SKM-1 treated with dmso at 0.1 percent for 144 hours (cell line): ENCODE measurements around the gene KLHDC8A.
"Not testable (repeated sequence)": the region's sequence is repeated elsewhere in the genome, so short reads cannot be mapped to it uniquely, and the experiment has no call there.

Experiments used
- DNase-seq: peaks from one replicate; lab custom pipeline; 2025; ENCODE audit not compliant: unreplicated experiment; lab: John Stamatoyannopoulos, UW

Gene KLHDC8A

DNA sequence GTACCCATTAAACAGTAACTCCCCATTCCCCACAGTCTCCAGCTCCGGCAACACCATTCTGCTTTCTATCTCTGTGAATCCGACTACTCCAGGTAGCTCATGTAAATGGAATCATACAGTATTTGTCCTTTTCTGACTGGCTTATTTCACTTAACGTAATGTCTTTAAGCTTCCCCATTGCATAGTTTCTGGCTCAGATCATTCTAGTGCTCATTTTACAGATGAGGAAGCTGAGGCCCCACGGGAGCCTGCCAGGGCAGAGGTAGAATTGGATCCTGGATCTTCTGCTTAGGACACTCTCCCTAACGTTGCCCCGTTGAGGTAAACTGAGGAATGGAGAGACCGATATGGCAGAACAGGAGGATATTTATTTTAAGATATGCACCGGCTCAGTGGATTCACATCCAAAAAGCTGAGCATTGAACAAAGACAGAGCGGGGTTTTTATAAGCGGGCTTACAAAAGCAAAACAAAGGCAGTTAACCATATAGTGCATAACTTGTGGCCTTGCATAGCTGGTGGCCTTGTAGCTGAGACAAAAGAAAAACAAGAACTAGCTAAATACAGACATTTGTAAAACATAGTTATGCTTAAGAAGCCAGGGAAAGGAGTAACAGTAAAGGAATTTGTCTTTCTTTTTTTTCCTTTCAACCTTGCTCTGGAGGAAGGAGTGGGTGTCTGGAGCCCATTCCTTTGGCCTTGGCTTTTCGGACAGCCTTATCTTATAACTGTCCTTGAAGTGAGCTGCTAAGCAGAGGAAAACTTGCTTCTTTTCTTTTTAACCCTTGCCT lies 15.3 kb upstream of the KLHDC8A start:
- DNase-seq = no peak

GRCh38 chr1:205370780-205371179 lies 14.1 kb upstream of the KLHDC8A start:
- no peak for DNase-seq

GRCh38 chr1:205369701-205370123 lies 13.0 kb upstream of the KLHDC8A start:
- no peak for DNase-seq

DNA sequence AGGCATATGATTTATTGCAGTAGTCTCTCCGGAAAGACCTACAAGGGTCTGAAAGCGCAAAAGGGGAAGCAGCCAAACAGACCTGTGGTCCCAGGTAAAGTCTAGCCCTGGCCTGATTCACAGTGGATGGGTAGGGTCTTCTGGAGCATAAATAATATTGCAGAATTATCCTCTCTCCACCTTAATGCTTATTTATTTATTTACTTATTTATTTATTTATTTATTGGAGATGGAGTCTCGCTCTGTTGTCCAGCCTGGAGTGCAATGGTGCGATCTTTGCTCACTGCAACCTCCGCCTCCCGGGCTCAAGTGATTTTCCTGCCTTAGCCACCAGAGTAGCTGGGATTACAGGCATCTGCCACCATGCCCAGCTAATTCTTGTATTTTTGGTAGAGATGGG lies 11.8 kb upstream of the KLHDC8A start:
- DNase-seq = no peak

DNA sequence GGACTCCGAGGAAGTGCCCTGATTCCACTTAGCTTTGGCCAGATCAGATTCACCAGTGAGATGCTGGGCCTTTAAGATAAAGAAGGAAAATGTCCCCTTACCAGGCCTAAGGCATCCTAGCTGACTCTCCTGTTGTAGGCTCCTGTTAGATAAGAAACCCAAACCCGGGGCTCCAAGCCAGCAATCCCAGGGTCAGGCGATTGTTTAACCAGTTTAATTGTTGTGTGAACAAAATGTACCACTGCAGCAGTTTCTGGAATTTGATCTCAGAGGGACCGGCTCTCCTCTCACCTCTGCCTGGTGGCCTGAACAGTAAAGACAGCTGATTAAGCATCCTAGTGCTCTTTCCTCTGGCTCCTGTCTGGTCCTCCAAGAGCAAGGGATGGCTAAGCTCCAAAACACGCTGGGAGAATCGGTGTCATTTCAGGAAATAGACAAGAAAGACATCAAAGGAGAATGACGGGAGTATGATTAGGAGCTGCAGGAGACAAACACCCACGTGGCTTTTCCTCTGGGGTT lies 9.3 kb upstream of the KLHDC8A start:
- DNase-seq = no peak

- not testable (repeated sequence) for DNase-seq
Observed at GRCh38 chr1:205365086-205365485, 8.4 kb upstream of the KLHDC8A start.

- no peak for DNase-seq
Observed at GRCh38 chr1:205360891-205361290, 4.2 kb upstream of the KLHDC8A start.

GRCh38 chr1:205359771-205360565 lies 3.2 kb upstream of the KLHDC8A start:
- DNase-seq = no peak

DNA sequence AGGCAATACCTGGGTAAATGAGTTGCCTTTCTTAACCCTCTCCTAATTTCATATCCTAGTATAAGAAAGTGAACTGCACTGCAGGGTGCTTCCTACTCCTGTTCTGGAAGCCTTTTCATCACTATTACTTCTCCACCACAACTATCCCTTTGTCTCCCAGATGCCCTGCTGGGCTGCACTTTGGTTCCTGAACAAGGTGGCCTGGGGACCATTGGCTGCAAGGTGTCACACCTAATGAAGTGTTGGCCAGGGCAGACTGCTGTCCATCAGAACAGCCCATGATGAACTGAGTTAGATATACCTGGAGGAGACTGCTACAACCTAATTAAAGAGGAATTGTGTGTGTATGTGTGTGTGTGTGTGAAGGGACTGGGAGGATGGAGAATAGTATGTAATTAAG lies 1.9 kb upstream of the KLHDC8A start:
- no peak for DNase-seq

- DNase-seq = no peak
Observed at GRCh38 chr1:205357567-205357966, 845 bp upstream of the KLHDC8A start.

DNA sequence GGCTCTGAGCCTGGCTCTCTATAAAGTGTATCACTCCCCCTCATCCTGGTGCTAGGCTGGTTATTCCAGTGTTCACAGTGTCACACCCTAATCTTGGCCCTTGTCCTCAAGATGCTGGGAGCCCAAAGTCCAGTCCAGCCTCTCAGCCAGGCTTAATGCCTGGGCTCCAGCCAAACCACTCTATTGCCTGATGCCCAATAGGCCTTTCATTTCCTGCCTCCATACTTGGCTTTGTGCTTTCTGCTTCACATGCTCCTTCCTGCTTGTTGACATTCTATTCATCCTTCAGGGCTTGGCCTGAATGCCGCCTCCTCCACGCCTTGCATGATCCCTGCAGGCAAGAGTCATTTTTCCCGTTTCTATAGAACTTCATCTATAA lies 1.7 kb downstream of the KLHDC8A start:
- no peak for DNase-seq

DNA sequence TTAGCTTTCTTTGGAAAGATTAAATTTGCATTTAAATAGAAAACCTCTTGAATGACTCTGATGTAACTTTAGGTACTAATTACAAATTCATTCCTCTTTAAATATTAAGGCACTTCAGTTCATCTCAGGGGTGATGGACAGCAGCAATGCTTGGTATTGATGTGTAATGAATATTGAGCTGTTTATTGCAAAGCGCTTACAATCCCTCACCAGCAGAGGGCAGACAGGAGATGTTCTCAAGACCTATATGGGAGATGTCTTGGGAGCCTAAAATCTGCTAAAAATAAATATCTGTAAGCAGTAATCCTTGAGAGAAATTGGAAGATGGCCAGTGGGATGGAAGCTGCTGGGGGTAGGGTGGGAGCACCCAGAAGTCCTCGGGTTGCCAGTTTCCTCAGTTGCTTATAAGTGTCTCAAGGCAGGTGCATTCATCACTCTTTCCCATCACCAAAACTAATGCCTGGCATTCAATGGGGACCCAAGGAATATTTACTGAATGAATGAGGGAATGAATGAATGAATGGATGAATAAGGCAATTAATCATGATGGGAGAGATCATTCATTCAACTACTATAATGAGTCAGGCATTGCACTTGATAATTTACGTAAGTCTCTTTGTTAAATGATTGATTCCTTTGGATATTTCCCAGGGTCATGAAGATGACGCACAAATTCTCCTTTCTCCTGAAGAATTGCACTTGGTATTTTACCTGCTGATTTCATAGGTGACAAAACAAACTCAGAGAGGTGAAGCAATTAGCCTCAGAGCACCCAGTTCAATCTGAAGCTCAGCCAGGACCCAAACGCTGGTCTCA lies 2.3 kb downstream of the KLHDC8A start:
- DNase-seq = peak; percentile 64

DNA sequence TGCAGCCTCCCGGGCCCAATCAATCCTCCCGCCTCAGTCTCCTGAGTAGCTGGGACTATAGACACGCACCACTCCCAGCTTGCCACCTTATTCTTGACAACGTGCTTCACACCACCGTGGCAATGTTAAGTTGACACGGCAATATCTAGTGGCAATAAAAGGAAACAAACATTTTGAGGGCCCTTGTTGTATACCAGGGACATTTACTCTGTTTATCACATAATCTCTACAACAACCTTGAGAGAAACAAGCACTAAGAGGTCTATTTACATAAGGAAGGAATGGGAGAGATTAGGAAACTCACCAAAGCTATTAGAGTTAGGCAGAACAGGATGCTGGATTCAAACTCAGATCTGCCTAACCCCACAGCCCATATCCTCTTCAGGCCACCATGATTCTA lies 3.1 kb downstream of the KLHDC8A start:
- DNase-seq = no peak

DNA sequence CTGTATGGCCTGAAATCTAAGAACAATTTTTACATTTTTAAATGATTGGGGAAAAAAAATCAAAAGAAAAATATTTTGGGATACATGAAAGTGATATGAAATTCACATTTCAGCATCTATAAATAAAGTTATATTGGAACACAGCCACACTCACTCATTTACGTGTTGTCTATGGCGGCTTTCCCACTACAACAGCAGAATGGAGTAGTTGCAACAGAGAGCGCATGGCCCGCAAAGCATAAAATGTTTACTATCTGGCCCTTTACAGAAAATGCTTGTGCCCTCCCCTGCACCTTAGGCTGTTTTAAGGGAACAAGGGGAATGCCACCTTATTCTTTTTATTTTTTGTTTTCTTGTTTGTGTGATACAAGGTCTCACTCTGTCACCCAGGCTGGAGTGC lies 3.5 kb downstream of the KLHDC8A start:
- no peak for DNase-seq

DNA sequence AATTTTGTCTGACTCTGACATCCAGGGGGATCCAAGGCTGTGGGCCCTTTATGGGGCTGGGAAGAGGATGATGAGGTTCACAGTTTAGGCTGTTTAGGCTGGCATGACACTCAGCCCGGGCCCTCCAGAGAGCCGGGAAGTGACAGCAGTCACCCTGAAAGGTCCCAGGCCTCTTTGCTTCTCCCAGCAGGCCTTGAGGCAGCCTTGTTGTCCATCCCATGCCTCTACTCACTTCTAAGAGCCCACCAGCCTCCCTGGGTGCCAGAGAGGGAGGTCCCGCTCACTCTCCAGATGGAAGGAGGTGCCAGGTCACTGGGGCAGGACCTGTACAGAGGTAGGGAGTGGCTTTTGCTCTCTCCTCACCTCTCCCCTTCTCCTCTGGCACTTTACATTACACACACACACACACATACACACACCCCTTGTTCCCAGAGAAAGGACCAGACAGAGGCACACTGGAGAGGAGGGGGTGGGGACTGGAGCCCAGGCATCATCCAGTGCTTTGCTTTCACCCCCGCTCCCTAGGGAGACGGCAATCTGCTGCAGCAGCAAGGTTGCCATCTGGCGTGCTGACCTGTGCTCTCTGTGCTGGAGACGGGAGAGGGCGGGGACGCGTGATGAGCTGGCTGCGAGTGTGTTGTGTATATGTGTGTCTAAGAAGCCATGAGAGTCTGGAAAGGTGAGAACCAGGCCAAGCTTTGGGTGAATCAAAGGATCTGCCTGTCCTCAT lies 4.6 kb downstream of the KLHDC8A start:
- DNase-seq = no peak

DNA sequence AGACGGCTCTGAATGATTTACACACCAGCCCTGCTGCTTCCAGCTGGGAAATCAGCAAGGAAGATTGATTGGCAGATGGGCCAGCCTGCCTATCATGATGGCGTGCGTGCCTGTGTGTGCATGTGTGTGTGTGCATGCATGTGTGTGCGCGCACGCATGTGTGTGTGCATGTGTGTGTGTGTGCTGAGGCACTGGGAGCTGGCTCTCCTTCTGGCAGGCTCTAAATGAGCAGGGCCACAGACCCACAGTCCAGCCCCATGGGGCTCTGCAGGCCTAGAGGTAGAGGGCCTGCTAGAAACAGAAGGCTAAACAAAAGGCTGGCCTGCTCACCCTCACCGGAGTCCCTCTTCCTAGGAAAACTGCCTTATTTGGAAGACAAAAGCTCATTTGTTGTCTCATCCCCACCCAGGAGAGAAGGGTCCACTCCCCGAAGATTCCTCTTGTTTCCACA lies 6.0 kb downstream of the KLHDC8A start:
- no peak for DNase-seq

DNA sequence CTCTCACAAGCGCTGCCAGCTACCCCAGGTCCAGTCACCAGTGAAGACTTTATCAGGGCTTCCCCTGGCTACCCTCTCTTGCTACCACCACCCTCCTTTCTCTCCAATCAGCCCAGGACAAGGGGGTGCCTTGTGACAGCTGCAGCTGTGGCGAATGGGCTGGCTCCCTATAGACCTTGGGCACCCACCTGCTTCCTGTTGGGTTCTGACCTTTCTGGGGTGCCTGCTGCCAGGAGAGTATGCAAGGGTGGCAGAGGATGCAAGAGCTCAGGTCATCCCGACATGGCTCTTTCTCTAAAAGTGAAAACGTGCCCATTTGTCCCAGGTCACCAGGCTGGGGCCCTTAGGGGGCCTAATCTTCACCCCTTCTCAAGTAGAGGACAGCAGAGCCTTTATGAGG lies 6.6 kb downstream of the KLHDC8A start:
- no peak for DNase-seq

DNA sequence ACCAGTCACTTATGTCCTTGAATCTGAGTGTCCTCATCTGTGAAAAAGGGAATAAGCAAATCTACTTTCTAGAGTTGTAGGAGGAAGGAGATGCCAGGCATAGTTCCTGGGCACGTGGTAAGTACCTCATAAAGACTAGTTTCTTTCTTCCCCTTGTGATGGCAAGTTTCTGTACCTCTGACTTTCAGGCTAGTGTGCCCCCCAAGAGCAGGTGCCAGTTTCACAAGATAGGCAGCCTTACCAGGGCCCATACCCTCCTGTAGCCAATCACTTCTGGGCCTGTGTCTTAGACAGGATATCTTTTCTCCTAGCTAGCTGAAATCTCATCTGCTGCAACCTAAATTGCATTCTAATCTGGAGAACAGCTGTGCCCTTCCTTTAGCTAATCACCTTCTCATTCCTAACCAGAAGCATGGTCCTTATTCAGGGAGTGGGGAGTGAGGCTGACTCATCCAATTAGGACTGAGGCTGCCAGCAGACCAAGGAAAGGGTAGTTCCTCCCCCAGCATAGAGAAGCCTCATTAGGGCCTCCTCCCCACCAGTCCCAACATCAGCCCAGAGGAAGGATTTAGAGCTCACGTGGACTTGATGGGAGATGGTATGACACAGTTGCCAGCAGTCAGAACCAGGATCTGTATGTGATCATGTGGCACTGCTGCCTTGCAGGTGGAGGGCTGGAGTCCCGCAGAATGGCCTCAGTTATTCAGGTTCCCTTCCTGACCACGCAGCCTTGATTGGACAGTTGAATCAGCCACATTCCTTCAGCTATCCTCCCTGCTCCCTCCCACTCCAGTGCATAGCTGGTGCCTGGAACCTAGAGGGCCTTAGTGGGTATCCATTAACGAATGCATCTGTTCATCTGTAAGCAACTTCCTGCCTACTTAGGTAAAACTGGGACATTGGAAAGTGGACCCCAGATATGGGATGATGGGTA lies 7.9 kb downstream of the KLHDC8A start:
- no peak for DNase-seq

GRCh38 chr1:205346956-205347574 lies 9.7 kb downstream of the KLHDC8A start:
- no peak for DNase-seq
